HCT116 (cell line): ENCODE measurements around the gene PRSS1. TPM values are rescaled to one million over a fixed set of nuclear protein-coding genes. Genes with fewer than 3 reads are reported as not detected.
"Not testable (repeated sequence)": the region's sequence is repeated elsewhere in the genome, so short reads cannot be mapped to it uniquely, and the experiment has no call there.

Experiments used
- ATAC-seq: fragments of 200-7000 bp; cut with Tn5 transposase; 2 replicates; pipeline ENCODE4 v1.9.1; 2020; ENCODE audit warnings: mild to moderate bottlenecking, moderate library complexity
- BruUV-seq: library from RNA; stranded (reverse); fragments of 400-500 nt; replicated peaks from 2 replicates; lab custom pipeline; 2021; lab: Mats Ljungman, UMichigan
- CTCF ChIA-PET: fragments of 300-600 bp; sonication (Branson Sonifier 250); formaldehyde crosslinking; loops from one replicate; lab custom pipeline; 2021; ENCODE audit warnings: antibody characterized with exemption; lab: Charles Lee
- POLR2A ChIA-PET: fragments of 300-600, 350-600 bp; sonication (Branson Sonifier 250); formaldehyde crosslinking; loops from one replicate; lab custom pipeline; 2021; ENCODE audit warnings: antibody characterized with exemption; lab: Charles Lee
- RAD21 ChIA-PET, 2 experiments: fragments of 300-600 bp; sonication (Branson Sonifier 250); formaldehyde crosslinking; loops; one replicate each; lab custom pipeline; 2023; ENCODE audit warnings: low total read pairs in 2 of 2; ENCODE audit not compliant: uncharacterized antibody in 2 of 2, unreplicated experiment in 2 of 2, low non-redundant PET in 1 of 2; lab: Charles Lee
- DNase-seq: peaks from one replicate; pipeline ENCODE4 v3.0.0-alpha.2; 2010; ENCODE audit warnings: low read depth, low spot score
- H2AFZ ChIP-seq: fragments of 200-600 bp; shearing (Covaris generic), sonication (generic); 2 replicates; pipeline ENCODE4 v1.6.1; 2017; ENCODE audit warnings: low read depth, mixed run types, mixed read lengths, antibody characterized with exemption, low read length; ENCODE audit not compliant: poor library complexity, severe bottlenecking
- H3K27ac ChIP-seq: 2 replicates; pipeline ENCODE4 v1.5.1; 2012; ENCODE audit warnings: low read depth, low read length
- H3K27me3 ChIP-seq: fragments of 200-600 bp; sonication (generic); 2 replicates; pipeline ENCODE4 v1.6.1; 2016; ENCODE audit warnings: mixed run types, low read length, mixed read lengths; ENCODE audit not compliant: insufficient read depth
- H3K36me3 ChIP-seq, 2 experiments: fragments of 200-500 bp in 1 of 2; fragments of 200-600 bp in 1 of 2; sonication (Bioruptor generic) in 1 of 2; sonication (generic) in 1 of 2; 2 replicates each; pipeline versions ENCODE4 v1.5.1 to v1.6.1; 2014 to 2016; ENCODE audit warnings: low read length in 2 of 2, inconsistent platforms in 1 of 2, mixed read lengths in 1 of 2, mixed run types in 1 of 2; ENCODE audit not compliant: insufficient read depth in 2 of 2, control insufficient read depth in 1 of 2
- H3K4me1 ChIP-seq, 2 experiments: fragments of 200-600 bp in 1 of 2; sonication (generic) in 1 of 2; 2 replicates each; pipeline versions ENCODE4 v1.5.1 to v1.6.1; 2012 to 2017; ENCODE audit warnings: low read length in 2 of 2, inconsistent platforms in 1 of 2, mild to moderate bottlenecking in 1 of 2, mixed read lengths in 1 of 2, mixed run types in 1 of 2, moderate library complexity in 1 of 2; ENCODE audit not compliant: insufficient read depth in 2 of 2, control insufficient read depth in 1 of 2
- H3K4me2 ChIP-seq: fragments of 200-600 bp; sonication (generic); 2 replicates; pipeline ENCODE4 v1.6.1; 2017; ENCODE audit warnings: mixed run types, low read length, mixed read lengths
- H3K4me3 ChIP-seq, 2 experiments: fragments of 200-600 bp in 1 of 2; sonication (generic) in 1 of 2; replicated peaks in 1 of 2; 2 replicates each; pipeline ENCODE4 v1.5.1; 2011 to 2016; ENCODE audit warnings: low read length in 2 of 2, control low read depth in 1 of 2, low read depth in 1 of 2, mild to moderate bottlenecking in 1 of 2, mixed read lengths in 1 of 2, mixed run types in 1 of 2
- H3K79me2 ChIP-seq: fragments of 200-600 bp; sonication (generic); 2 replicates; pipeline ENCODE4 v1.6.1; 2017; ENCODE audit warnings: mild to moderate bottlenecking, mixed run types, low read length, moderate library complexity, mixed read lengths; ENCODE audit not compliant: insufficient read depth
- H3K9ac ChIP-seq: fragments of 200-600 bp; sonication (generic); 2 replicates; pipeline ENCODE4 v1.6.1; 2016; ENCODE audit warnings: low read length, mixed read lengths
- H3K9me2 ChIP-seq: fragments of 200-600 bp; sonication (generic), shearing (Covaris generic); 2 replicates; pipeline ENCODE4 v1.6.1; 2017; ENCODE audit warnings: mixed run types, mild to moderate bottlenecking, moderate library complexity; ENCODE audit not compliant: insufficient read depth
- H3K9me3 ChIP-seq, 2 experiments: fragments of 200-500 bp in 1 of 2; fragments of 200-600 bp in 1 of 2; sonication (Bioruptor generic) in 1 of 2; sonication (generic) in 1 of 2; 2 replicates each; pipeline ENCODE4 v1.6.1; 2014 to 2017; ENCODE audit warnings: low read length in 2 of 2, mixed read lengths in 2 of 2, inconsistent platforms in 1 of 2, low read depth in 1 of 2, mild to moderate bottlenecking in 1 of 2, mixed run types in 1 of 2, moderate library complexity in 1 of 2; ENCODE audit not compliant: control insufficient read depth in 1 of 2, insufficient read depth in 1 of 2
- H4K20me1 ChIP-seq: fragments of 200-600 bp; sonication (generic), shearing (Covaris generic); 2 replicates; pipeline ENCODE4 v1.6.1; 2017; ENCODE audit warnings: mixed run types, mild to moderate bottlenecking, moderate library complexity; ENCODE audit not compliant: insufficient read depth
- ATF3 ChIP-seq: IDR thresholded peaks from 2 replicates; pipeline ENCODE4 v1.6.1; 2012
- CBX3 ChIP-seq: IDR thresholded peaks from 2 replicates; pipeline ENCODE4 v1.6.1; 2012; ENCODE audit warnings: low read depth
- EGR1 ChIP-seq: IDR thresholded peaks from 2 replicates; pipeline ENCODE4 v1.6.1; 2012; ENCODE audit warnings: low read depth
- ELF1 ChIP-seq: IDR thresholded peaks from 2 replicates; pipeline ENCODE4 v1.6.1; 2012; ENCODE audit warnings: low read depth, borderline replicate concordance
- EZH2phosphoT487 ChIP-seq: fragments of 200-600 bp; IDR thresholded peaks from 2 replicates; pipeline ENCODE4 v1.6.1; 2018; ENCODE audit warnings: antibody characterized with exemption, borderline replicate concordance
- FOSL1 ChIP-seq: IDR thresholded peaks from 2 replicates; pipeline ENCODE4 v1.6.1; 2012; ENCODE audit warnings: low read depth
- POLR2A ChIP-seq: IDR thresholded peaks from 2 replicates; pipeline ENCODE4 v1.7.0; 2011; ENCODE audit warnings: borderline replicate concordance; ENCODE audit not compliant: insufficient read depth, insufficient read length; ENCODE audit errors: extremely low read depth
- RAD21 ChIP-seq: IDR thresholded peaks from 2 replicates; pipeline ENCODE4 v1.6.1; 2012; ENCODE audit warnings: low read depth, mild to moderate bottlenecking
- REST ChIP-seq: IDR thresholded peaks from 2 replicates; pipeline ENCODE4 v1.6.1; 2012; ENCODE audit warnings: low read depth
- intact Hi-C: fragments of 100-400 bp; cut with micrococcal nuclease; formaldehyde crosslinking; loops from 2 replicates; pipeline ENCODE4 v1.10.0; 2022
- total RNA-seq: library from RNA; stranded (reverse); gene quantifications from one replicate; pipeline ENCODE4 v1.2.1, GENCODE V29; 2021; ENCODE audit not compliant: unreplicated experiment
- TF ChIP-seq, protein P1 (sequence below), 3 experiments: fragments of 200-600 bp in 1 of 3; sonication (generic) in 1 of 3; IDR thresholded peaks in 2 of 3; conservative IDR thresholded peaks in 1 of 3; 2 replicates each; pipeline ENCODE4 v1.5.1; 2012 to 2017; ENCODE audit warnings: low read depth in 2 of 3, low read length in 2 of 3, antibody characterized with exemption in 1 of 3, borderline replicate concordance in 1 of 3, control low read depth in 1 of 3, mild to moderate bottlenecking in 1 of 3, mixed read lengths in 1 of 3, mixed run types in 1 of 3, moderate library complexity in 1 of 3; ENCODE audit not compliant: insufficient read depth in 1 of 3

PRSS1 gene
- total RNA-seq, 1 experiment from 2014 or later, result 14.6 TPM

- Histone ChIP-seq H3K4me3 (no peak overlapping the region), H3K9me2 (no peaks in the 10 kb centered on the region), H3K27me3 (peaks cover 11% of the 10 kb centered on the region; the same call in 1 of the 2 replicates), H3K4me1 (no peaks in the 10 kb centered on the region), H3K27ac (no peak overlapping the region), H3K79me2 (no peaks in the 10 kb centered on the region), H3K9ac (no peak overlapping the region), H3K9me3 (no peaks in the 10 kb centered on the region), H3K4me2 (no peak overlapping the region), H3K36me3 (no peaks in the 10 kb centered on the region), H4K20me1 (no peaks in the 10 kb centered on the region), H2AFZ (no peak overlapping the region)
- RAD21 ChIA-PET, result no interaction called here
- intact Hi-C loops, result no loop called here
- TF ChIP-seq POLR2A, result no peak
- no peak for TF ChIP-seq ATF3
- TF ChIP-seq RAD21, result no peak
- TF ChIP-seq EGR1, result no peak
- no peak for TF ChIP-seq FOSL1
- TF ChIP-seq CBX3, result no peak
- TF ChIP-seq REST, result no peak
- TF ChIP-seq ELF1, result no peak
- no peak for TF ChIP-seq EZH2phosphoT487
- TF ChIP-seq, protein P1, sequence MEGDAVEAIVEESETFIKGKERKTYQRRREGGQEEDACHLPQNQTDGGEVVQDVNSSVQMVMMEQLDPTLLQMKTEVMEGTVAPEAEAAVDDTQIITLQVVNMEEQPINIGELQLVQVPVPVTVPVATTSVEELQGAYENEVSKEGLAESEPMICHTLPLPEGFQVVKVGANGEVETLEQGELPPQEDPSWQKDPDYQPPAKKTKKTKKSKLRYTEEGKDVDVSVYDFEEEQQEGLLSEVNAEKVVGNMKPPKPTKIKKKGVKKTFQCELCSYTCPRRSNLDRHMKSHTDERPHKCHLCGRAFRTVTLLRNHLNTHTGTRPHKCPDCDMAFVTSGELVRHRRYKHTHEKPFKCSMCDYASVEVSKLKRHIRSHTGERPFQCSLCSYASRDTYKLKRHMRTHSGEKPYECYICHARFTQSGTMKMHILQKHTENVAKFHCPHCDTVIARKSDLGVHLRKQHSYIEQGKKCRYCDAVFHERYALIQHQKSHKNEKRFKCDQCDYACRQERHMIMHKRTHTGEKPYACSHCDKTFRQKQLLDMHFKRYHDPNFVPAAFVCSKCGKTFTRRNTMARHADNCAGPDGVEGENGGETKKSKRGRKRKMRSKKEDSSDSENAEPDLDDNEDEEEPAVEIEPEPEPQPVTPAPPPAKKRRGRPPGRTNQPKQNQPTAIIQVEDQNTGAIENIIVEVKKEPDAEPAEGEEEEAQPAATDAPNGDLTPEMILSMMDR (IDR thresholded peaks at IDR 0.05 in 2 of 3, conservative IDR thresholded peaks at IDR 0.05 in 1 of 3; ENCODE audit: borderline replicate concordance in 1 of 3, insufficient read depth in 1 of 3, low read depth in 2 of 3, low read length in 2 of 3), result no peak
- CTCF ChIA-PET, result interaction anchor here (0.8 kb wide), 1 partner anchor 9 kb away, joined by 3 read pairs; no protein-coding TSS in a partner anchor
- DNase-seq (no peak), ATAC-seq (no peak)
- BruUV-seq, result no TSS peak
- POLR2A ChIA-PET, result no interaction called here
Observed at GRCh38 chr7:142774826-142775225, 25.6 kb downstream of the PRSS1 start.

DNA sequence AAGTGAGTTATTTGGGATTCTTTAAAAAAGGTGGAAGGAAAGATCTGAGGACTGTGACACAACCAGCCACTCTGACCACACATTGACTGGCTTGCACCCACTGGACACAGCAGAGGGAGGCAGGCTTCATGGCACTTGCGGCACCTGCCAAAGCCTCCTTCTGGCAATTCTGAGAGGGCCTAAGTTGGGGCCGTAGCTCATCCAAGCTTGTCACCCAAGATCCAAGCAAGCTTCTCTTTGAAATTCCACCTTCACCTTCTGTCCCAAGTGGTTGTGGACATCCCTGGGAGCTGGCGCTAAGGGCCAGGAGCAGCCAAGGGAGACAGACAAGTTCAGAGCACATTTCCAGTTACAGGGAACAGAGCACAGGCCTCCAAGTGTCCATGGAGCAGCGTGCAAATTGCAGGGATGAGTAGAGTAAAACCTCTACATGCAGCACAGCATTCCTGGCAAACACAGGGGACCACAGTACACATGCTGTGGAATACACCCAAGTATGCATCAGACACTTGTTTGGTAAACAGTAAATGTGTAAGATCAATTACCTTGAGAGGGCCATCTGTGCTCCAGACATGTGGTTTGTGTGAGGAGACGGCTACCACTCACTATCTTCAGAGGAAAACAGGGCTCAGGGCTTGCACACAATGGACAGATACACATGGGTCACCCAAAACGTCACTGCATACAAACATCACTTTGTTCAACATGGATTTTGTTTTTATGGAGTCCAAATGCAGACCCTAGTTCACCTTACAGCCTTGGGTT, 26.3 kb downstream of the PRSS1 start:
- H3K27ac ChIP-seq, BruUV-seq, H3K4me1 ChIP-seq, H3K79me2 ChIP-seq, H3K9me2 ChIP-seq, H3K4me2 ChIP-seq, RAD21 ChIA-PET, H3K9me3 ChIP-seq, POLR2A ChIA-PET, H3K27me3 ChIP-seq, H4K20me1 ChIP-seq, DNase-seq, H2AFZ ChIP-seq, intact Hi-C loops, H3K9ac ChIP-seq, H3K4me3 ChIP-seq, H3K36me3 ChIP-seq, ATAC-seq: not testable (repeated sequence)
- CTCF ChIA-PET, result interaction anchor here (0.8 kb wide), 1 partner anchor 8 kb away, joined by 3 read pairs; no protein-coding TSS in a partner anchor
